ENCODE data around the gene MTFMT.
"Not testable (repeated sequence)": the region's sequence is repeated elsewhere in the genome, so short reads cannot be mapped to it uniquely, and the experiment has no call there.

Gene MTFMT

DNA sequence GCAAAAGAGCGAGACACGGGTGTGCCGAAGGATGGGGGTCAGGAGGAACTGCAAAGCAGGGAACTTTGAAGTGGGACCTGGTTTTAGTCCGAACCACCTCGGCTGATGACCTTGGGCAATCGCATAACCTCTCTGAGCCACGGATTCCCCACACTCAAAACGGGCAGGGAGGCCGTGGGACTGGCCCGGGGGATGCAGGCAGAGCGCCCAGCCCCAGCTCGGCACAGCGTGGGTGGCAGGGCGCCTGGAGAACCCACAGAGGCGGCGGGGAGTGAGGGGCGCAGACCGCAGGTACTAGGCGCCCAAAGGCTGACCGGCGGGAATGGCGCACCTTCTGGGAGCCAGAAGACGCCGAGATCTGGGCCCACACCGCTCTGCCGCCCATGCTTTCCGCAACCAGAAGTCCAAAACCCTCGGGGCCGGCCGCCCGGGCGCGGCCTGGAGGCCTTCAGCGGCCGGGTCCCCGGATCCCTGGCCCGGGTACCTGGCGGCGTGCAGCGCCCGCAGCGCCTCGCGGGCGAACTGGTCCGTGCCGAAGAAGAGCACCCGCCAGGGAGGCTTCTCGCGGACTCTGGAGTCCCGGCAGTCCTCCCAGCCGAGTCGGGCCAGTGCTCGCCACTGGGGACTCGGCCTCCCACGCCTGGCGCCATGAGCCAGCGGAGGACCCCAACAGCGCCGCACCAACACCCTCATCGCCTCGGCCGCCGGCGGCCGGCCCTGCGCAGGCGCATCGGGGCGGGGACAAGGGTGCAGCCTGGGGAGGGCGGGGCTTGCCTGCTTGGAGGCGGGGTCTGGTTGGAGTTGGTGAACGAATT lies at the start of gene MTFMT:
Gene MTFMT, minus strand, starts transcription at position 719 of the 815 bp plus-strand sequence. Its CDS starts 26 bp downstream, at position 693.
- peak; percentile 72 for DNase-seq

DNA sequence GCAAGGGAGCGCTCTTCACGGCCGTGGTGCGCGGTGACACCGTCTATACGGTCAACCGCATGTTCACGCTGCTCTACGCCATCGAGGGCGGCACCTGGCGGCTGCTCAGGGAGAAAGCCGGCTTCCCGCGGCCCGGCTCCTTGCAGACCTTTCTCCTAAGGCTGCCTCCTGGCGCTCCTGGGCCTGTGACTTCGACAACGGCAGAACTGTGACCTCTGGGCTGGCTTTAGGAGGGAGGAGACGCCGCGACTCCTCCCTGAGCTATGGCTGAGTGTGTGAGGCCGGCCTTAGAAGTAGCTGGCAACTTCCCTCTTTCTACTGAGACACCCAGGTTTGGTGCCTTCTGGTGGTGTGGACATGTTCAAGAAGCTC lies 48.5 kb upstream of the MTFMT start:
- no peak for DNase-seq

DNA sequence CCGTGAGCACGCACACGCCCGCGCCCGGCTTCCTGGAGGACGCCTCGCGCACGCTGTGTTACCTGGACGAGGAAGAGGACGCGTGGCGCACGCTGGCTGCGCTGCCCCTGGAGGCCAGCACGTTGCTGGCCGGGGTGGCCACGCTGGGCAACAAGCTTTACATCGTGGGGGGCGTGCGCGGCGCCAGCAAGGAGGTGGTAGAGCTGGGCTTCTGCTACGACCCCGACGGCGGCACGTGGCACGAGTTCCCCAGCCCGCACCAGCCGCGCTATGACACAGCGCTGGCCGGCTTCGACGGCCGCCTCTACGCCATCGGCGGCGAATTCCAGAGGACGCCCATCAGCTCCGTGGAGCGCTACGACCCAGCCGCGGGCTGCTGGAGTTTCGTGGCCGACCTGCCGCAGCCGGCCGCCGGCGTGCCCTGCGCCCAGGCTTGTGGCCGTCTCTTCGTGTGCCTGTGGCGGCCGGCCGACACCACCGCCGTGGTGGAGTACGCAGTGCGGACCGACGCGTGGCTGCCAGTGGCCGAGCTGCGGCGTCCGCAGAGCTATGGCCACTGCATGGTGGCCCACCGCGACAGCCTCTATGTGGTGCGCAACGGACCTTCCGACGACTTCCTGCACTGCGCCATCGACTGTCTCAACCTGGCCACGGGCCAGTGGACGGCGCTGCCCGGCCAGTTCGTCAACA lies 48.0 kb upstream of the MTFMT start:
- no peak for DNase-seq

DNA sequence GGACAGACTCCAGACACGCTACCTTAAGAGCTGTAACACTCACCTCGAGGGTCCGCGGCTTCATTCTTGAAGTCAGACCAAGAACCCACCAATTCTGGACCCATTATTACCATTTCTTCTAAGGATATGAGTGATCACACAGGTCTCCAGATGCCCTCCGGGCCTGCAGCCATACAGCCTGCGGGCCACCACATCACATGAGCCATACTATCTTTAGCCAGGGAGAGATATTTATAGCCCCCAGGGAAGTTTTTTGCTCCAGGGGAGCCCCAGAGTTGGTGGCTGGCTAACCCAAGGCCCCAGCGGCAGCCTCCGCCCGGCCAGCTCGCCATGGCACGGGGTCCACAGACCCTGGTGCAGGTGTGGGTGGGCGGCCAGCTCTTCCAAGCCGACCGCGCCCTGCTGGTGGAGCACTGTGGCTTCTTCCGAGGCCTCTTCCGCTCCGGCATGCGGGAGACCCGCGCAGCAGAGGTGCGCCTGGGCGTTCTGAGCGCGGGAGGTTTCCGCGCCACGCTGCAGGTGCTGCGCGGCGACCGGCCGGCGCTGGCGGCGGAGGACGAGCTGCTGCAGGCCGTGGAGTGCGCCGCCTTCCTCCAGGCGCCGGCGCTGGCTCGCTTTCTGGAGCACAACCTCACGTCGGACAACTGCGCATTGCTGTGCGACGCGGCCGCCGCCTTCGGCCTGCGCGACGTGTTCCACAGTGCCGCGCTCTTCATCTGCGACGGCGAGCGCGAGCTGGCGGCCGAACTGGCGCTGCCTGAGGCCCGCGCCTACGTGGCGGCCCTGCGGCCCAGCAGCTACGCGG lies 47.2 kb upstream of the MTFMT start, which contains the start of gene KBTBD13:
Gene KBTBD13, plus strand, starts transcription at position 261 of the 805 bp plus-strand sequence. Its CDS starts 70 bp downstream, at position 331.
- DNase-seq, result no peak

DNA sequence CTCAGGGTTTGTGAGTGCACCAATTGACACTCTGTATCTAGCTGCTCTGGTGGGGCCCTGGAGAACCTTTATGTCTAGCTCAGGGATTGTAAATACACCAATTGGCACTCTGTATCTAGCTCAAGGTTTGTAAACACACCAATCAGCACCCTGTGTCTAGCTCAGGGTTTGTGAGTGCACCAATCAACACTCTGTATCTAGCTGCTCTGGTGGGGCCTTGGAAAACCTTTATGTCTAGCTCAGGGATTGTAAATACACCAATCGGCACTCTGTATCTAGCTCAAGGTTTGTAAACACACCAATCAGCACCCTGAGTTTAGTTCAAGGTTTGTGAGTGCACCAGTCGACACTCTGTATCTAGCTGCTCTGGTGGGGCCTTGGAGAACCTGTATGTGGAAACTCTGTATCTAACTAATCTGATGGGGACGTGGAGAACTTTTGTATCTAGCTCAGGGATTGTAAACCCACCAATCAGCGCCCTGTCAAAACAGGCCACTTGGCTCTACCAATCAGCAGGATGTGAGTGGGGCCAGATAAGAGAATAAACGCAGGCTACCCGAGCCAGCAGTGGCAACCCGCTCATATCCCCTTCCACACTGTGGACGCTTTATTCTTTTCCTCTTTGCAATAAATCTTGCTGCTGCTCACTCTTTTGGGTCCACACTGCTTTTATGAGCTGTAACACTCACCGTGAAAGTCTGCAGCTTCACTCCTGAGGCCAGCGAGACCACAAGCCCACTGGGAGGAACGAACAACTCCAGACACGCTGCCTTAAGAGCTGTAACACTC lies 46.4 kb upstream of the MTFMT start:
- not testable (repeated sequence) for DNase-seq

DNA sequence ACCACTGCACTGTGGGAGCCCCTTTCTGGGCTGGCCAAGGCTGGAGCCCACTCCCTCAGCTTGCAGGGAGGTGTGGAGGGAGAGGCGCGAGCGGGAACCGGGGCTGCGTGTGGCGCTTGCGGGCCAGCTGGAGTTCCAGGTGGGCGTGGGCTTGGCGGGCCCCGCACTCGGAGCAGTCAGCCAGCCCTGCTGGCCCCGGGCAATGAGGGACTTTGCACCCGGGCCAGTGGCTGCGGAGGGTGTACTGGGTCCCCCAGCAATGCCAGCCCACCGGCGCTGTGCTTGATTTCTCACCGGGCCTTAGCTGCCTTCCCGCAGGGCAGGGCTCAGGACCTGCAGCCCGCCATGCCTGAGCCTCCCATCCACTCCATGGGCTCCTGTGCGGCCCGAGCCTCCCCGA lies 45.5 kb upstream of the MTFMT start:
- not testable (repeated sequence) for DNase-seq

DNA sequence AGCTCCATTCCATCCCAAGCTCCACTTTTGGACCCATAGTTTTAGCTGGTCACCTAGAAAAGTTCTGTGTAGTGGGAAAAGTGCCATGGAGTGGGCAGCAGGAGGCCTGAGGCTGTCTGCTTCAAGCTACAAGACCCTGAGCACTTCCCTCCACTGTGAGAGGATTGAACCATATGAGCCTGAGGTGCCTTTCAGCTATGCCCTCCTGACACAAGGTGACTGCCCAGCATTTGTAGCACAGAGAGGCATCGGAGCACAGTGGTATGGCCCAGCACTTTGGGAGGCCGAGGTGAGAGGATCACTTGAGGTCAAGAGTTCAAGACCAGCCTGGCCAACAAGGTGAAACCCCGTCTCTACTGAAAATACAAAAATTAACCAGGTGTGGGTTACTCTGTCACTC lies 43.2 kb upstream of the MTFMT start:
- no peak for DNase-seq

DNA sequence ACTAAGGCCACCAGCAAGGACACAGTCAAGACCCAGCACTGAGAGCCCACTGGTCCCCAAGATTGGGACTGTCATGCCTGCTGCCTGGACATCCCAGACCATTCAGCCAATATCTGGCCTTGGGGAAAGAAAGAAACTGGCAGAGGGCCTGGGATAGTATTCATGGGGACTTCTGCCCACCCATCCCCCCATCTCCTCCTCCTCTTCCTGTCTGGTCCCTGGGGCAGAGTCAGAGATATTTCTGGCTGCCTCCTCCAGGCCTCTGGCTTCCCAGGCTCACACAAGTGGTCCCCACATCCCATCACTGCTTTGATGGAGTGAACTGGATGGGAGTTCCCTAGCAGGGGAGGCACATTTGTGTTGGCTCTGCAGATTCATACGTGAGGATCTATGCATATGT lies 42.6 kb upstream of the MTFMT start:
- no peak for DNase-seq

DNA sequence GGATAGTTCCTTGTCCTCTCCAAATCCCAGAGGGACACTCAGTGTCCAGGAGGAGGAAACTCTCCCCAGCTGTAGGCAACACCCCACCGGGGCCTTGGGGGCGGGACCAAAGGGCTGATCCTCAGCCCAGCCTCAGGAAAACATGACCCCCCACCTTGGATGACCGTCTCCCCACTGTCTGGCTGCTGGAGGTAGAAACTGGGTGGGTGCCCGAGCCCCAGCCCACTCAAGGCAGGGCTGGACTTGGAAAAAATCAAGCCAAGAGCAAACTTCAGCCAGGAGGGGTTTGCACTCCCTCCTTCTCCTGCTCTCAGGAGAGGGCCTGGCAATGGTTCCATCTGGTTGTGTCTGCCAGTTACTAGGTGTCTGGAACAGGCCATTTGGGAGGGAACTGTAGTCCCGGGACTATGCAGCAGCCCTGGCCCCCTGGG lies 42.0 kb upstream of the MTFMT start:
- no peak for DNase-seq

DNA sequence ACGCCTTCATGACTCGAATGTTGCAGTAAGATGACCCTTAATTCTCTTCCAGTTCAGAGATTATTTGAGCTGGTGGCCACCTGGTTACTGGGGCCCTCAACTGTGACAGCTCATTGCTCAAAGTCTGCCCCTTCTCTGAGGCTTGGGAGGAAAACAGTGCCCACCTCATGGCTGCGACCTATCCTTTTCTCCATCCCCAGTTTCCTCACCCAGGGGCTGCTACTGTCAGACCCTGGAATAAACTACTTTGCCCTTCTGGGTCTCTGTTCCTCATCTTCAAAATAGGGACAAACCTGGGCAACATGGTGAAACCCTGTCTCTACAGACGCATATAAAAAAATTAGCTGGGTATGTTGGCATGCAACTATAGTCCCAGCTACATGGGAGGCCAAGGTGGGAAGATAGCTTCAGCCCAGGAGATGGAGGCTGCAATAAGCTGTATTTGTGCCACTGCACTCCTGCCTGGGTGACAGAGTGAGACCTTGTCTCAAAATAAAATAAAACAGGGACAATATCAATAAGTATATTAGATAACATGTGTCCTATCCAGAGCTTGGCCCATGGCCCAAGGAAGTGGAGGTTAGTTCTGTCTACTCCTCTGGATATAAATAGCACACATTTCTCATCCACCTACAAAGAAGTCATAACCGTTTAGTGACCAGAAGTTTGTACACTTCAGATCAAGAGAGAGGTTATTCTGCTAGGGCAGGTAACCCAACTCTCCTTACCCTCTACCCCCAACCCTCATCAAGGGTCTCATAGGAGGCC lies 40.5 kb upstream of the MTFMT start:
- no peak for DNase-seq

DNA sequence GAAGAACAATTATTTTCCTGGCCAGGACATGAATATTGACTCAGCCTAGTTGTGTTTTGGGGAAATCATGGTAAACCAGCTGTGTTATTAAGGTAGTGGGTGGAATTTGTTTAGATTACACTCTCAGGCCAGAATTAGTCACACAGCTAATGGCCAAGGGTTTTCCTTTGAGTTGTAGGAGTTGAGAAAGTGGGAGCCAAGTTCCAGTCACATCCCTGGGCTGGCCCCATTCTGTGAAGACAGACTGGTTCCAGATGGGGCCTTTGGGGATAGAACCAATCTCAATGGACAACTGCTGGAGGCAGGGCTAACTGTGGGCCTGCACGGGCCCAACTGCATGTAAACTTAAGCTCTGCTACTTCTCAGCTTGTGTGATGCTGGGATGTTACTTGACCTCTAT lies 39.7 kb upstream of the MTFMT start:
- DNase-seq, result peak; percentile 97

DNA sequence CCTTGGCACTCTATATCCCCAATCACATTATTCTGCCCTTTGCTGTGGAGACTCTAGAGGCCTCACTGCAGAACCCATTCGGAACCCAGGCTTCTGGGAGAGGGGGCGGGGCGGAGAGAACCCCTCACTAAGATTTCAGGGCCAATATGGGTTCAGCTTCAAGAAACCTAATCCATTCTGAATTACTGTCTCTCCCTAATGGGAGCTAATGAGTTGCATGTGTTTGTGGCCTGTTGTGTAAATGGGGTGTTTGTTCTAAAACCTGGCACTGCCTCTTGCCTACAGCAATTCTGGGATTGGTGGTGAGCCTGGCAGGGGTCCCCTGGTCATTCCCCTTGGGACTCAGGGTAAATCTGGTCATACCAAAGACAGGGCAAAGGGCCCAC lies 39.0 kb upstream of the MTFMT start:
- DNase-seq, result no peak

DNA sequence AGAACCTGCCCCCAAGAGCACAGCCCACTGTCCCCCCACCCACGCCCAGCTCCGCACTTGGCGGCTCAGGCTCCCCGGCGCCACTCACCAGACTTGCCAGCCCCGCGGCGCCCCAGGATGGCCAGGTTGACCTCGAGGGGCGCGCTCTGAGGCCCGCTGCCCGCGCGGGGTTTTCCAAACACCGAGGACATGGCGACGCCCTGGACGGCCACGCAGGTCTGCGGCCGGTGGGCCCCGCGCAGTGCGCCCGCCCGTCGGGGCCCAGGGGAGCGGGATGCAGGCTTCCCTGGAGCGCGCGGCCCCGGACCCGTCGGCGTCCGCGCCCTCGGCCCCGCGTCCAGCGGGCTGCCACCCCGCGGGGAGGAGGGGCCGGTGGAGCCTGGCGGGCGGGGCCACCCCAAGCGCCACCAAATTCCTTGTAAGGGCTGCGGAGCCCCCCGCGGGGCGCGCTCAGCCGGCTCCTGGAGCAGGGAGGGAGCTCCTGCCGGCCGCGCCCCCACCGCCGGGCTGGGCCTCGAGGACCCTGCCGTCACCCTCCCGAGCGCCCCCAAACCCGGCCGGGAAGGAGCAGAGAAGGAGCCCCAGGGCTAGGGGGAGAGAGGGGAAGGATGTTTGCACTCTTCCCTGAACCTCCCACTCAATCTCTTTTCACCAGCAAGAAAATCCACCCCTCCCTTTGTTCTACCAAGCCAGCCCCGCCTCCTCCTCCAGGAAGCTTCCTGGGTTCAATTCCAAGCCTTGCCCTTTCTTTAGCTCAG lies 38.4 kb upstream of the MTFMT start, which contains the start of gene RASL12:
Gene RASL12, minus strand, starts transcription at position 347 of the 758 bp plus-strand sequence. Its CDS starts 156 bp downstream, at position 191.
- DNase-seq, result no peak

DNA sequence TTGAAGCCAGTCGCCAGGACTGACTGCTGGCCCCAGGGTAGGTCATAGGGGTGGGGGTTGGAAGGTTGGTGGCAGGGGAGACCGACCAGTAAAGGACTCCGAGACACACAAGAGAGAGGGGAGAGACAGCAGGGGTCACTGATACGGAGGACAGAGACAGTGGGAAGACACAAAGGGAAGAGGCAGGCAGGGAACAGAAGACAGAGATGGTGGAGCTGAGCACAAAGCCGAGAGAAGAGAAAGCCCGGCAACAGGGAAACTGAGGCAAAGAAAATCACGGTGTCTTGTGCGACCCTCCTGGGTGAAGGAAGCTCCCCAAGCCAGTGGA lies 37.8 kb upstream of the MTFMT start:
- DNase-seq, result no peak

DNA sequence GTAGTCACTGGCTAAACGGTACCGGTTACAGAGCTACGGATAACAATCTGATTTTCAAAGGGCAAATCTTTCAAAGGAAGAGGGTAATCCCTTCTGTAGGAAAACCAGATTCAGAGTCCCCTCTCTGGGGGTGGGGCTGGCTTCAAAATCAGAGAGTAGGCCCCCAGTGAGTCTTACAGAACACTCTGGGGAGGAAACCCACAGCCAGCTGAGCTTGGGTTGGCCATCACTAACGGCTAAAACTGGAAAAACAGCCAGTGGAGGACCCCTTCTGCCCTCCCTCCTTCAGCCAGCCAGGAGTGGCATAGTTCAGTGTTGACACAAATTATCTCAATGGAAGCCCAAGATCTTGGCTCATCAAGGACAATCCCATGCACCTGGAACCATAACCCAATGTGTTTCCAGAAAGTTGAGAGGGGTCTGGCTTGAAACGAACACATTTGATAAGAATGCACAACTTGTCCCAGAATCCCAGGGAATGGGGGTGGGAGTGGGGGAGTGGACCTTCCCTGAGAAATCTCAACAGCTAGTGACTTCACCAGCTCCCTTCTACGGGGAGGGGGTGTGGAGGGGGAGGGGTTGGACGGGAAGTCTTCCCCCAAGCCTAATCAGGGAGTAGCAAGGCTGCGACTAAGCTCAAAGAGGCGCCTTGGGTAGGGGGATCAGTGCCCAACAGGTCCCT lies 37.3 kb upstream of the MTFMT start:
- no peak for DNase-seq

DNA sequence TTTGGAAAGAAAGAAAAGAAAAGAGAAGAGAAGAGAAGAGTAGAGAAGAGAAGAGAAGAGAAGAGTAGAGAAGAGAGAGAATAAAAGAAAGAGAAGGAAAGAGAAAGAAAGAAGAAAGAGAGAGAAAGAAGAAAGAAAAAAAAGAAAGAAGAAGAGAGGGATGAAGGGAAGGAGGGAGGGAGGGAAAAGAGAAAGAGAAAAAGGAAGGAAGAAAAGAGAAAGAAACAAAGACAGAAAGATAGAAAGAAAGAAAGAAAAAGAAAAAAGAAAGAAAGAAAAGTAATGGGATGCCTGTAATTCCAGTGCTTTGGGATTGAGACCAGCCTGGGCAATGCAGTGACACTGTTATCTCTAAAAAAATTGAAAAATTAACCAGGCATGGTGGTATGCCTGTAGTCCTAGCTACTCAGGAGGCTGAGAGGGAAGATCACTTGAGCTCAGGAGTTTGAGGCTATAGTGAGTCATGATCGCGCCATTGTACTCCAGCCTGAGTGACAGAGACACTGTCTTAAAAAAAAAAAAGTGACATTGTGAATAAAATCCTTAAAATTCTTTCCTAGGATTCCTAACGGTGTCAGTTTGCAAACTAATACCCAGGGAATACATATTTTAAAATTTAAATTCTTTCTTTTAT lies 36.7 kb upstream of the MTFMT start:
- no peak for DNase-seq

DNA sequence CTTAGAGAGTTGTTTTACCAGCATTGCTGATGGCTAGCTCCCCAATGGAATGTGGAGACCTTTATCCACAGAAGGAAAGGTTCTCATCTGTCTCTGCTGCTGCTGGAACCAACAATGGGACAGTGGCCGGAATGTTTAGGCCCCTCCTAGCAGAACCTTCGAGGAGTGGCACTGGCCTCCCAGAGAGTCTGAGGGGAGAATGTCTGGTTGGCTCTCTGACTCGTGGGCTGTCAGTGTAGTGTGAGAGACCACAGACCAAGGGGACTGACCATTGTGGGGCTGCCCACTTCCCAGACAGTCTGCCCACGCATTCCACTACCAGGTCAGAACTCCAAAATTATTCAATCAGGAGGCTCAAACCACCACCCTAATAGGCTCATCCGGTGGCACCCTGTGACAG lies 33.3 kb upstream of the MTFMT start:
- no peak for DNase-seq

DNA sequence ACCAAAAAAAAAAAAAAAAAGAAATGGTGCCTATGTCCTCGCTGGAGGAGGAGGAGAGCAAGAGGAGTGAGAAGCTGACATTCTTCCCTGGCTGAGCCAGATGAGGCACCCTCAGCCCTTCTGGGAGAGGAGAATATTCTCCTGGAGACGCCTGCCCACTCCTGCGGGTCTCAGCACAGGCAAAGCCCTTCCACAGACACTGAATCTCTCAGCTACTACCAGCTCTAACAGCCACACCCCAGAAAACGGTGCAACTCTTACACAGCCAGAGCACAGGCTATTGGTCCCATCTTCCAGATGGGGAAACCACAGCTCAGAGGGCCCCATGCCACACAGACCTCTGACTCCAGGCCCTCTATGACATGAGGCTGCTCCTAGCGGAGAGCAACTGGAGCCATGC lies 32.6 kb upstream of the MTFMT start:
- DNase-seq, result no peak

DNA sequence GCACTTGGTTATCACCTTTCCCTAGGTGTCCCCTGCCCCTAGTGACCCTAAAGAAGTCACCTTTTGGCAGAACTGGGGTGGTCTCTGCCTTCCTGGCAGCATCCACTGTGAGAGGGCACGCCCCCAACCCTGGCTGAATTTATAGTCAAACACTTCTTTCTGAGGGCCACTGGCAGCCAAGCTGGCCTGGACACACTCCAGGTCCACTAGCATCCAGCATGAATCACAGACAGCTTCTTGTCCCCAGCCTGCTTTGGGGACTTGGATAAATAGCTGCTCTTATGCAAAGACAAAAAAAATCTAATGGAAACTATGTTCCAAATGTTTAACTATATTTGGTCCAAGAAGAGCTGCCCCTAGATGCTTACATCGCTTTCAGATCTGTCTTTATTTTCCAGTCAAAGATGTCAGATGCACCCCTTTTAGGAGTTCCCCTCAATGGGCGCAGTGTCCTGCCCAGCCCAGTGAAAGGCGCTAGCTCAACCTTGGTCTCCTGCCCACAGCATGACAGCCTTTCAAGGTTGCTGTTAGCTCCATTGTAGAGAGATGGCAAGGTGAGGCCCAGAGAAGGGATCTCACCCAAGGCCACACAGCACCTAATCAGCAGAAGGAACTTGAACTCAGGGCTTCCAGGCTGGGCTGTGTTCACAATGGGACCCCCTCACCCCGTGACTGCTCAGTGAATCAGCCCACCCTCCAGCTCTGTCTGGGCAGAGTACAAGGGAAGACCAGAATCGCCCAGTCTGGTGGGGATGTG lies 31.4 kb upstream of the MTFMT start:
- DNase-seq, result no peak
